ENCODE results near the gene SORBS2.

Gene SORBS2

DNA sequence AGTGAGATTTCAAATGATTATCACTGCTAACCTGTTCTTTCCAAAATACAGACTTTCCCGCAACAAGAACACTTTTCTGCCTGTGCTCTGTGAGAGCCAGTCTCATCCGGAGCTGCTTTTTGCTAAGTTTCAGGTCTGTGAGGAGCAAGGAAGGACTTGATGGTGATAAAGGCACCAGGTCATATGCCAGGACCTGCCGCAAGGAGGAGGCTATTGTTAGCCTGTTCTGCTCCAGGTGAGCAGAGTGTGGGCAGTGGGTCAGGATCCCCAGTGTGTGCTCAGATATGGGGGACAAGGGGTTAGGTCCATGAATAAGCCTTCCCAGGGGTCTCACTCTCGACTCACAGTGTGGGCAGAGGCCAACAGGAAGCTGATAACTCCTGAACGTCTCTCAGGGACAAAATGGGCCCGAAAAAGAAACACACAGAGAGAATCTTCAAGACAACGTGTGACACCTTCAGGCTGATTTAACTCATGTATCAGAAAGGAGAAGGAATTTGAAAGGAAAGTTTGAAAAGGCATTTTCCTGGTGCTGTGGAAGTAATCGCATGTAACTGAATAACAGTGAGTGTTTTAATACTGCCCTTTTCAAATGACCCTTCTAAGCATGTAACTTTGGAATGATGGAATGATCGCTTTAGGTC is 219.0 kb downstream of the SORBS2 start:
- no peak for DNase-seq
- TF ChIP-seq POLR2A (IDR thresholded peaks at IDR 0.05; ENCODE audit: low read length): no peak
- TF ChIP-seq GATA1 (IDR thresholded peaks at IDR 0.05; ENCODE audit: low read depth, low read length): no peak

DNA sequence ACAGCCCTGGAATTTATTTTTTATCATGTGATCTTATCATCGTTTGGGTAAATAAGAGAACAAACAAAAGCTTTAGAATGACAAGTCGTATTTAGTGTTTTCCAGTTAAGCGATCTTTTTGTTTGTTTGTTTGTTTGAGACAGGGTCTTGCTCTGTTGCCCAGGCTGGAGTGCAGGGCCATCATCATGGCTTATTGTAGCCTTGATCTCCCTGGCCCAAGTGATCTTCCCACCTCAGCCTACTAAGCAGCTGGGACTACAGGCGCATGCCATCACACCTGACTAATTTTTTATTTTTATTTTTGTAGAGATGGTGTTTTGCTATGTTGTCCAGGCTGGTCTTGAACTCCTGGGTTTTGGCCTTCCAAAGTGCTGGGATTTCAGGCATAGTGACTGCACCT is 219.6 kb downstream of the SORBS2 start:
- no peak for DNase-seq
- TF ChIP-seq POLR2A (IDR thresholded peaks at IDR 0.05; ENCODE audit: low read length) (no peak), GATA1 (IDR thresholded peaks at IDR 0.05; ENCODE audit: low read depth, low read length) (no peak)

DNA sequence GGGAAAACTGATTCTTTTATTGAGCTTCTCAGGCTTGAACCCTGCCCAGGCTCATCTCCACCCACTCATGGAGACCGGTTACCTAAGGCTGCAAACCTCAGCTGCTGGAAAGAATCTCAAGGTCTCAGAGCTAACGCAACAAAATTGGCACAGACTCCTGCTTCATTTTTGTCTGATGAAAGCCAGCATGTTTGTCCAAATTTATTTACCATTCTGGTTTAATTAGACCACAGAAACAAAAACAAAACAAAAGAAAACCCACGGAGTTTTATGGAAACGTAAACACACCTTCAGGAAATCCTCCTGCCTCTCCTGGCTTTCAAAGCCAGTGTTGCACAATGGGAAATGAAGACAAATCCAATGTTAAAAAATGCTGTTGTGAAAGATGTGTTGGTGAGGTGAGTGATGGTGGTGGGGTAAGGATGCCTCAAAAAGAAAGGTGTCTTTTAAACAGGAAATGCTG is 220.3 kb downstream of the SORBS2 start:
- TF ChIP-seq GATA1 (IDR thresholded peaks at IDR 0.05; ENCODE audit: low read depth, low read length) (no peak), POLR2A (IDR thresholded peaks at IDR 0.05; ENCODE audit: low read length) (no peak)
- DNase-seq: no peak

DNA sequence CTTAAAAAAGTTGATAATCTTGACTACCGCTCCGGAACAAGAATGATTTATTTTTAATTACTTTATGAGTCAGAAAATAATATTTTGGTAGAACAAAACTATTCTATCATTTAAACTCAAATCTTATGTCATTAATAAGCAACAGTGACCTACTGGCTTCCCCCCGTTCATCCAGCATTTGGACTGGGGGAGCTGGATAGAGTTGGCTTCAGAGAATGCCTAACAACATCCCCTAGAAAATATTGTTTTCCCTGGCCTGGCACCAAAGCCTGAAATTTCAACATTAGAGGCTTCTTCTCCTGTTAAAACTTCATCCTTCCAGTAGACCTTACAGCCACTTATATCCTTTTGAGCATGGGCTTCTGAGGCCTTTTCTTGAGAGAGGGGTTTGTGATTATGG is 221.0 kb downstream of the SORBS2 start:
- DNase-seq: no peak
- TF ChIP-seq POLR2A (IDR thresholded peaks at IDR 0.05; ENCODE audit: low read length): no peak

DNA sequence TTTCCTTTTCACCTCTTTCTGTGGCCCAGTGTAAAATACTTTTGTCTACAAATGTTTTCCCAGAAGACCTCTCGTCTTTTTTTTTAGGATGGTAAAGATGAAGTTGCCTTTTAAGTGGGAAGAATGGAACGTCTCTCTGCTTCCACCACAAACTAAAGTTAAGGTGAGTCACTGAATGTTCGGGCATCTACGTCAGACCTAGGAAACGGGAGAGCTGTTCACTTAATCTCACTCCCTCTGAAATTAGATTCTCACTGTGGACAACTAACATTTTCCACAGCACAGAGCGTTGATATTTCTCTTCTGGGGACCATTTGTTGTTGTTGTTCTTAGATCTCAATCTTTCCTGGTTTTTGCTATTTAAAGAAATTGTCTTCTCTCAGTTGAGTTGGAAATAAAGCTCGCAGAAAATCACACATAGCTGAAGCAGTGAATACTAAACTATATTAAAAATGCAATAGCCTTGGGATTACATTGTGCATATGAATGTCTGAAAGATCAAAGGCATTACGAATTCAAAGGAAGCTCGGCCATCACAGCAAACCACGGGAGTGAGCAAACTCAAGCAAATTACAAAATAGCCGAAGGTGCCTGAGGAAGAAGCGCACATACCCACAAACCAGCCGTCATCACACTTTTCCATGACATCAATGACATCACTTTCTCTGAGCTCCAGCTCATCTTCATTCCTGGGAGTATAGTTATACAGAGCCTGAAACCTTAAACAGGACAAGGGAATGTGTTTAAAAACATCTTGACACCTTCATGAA is 222.7 kb downstream of the SORBS2 start:
- DNase-seq: no peak
- TF ChIP-seq GATA1 (IDR thresholded peaks at IDR 0.05; ENCODE audit: low read depth, low read length) (no peak), POLR2A (IDR thresholded peaks at IDR 0.05; ENCODE audit: low read length) (no peak)

DNA sequence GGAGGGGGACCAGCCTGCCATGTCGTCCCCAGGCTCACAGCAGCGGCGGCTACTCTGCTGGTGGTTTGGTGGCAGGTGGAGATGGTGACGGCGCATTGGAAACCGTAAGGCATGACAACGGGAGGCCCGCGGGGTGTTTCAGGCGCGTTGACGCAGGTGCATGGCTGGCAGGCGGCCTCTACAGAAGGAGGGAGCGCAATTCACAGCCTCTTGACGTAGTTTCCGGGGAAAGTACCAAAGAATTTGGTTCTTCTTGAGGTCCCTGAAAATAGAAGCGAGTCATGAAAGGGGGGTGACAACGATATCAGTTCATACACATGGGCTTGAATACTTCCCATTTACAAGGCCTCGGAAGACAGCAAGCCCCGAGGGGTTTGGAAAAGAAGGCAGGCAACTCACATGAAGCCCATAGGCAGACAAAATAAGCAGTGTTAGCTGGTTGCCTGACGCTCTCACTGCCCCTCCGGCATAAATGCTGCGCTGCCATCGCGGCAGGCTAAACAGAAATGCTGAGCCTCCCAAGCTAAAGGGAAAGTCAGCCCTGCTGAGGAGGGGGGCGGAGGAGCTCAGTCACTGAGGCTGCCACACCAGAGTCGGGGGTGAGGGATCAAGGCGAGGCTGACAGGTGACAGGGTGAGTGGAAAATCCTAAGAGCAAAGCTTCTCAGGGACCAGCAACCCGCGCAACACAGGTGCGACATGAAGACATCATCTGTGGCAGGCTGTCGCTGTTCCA is 224.4 kb downstream of the SORBS2 start:
- no peak for DNase-seq

DNA sequence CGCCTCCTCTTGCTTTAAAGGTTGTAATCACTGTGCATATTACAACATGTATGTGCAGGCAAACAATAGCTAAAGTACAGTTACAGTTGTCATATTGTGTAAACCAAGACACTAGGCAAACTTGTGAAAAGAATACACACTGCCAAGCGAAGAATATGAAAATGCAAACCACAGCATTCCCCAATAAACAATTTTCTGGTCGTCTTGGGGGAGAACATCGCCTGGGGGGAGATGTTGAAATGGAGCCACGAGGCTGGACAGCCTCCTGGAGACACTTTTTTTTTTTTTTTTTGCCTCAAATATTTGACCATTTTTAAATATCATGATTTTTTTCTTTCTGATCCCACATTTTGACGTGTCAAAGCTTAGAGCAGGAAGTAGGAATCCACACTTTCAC is 225.0 kb downstream of the SORBS2 start:
- TF ChIP-seq GATA1 (IDR thresholded peaks at IDR 0.05; ENCODE audit: low read depth, low read length) (no peak), POLR2A (IDR thresholded peaks at IDR 0.05; ENCODE audit: low read length) (no peak)
- DNase-seq: no peak

More for the DNA sequence above, 224.4 kb downstream of the SORBS2 start:
- TF ChIP-seq GATA1 (IDR thresholded peaks at IDR 0.05; ENCODE audit: low read depth, low read length): no peak
- no peak for TF ChIP-seq POLR2A (IDR thresholded peaks at IDR 0.05; ENCODE audit: low read length)

DNA sequence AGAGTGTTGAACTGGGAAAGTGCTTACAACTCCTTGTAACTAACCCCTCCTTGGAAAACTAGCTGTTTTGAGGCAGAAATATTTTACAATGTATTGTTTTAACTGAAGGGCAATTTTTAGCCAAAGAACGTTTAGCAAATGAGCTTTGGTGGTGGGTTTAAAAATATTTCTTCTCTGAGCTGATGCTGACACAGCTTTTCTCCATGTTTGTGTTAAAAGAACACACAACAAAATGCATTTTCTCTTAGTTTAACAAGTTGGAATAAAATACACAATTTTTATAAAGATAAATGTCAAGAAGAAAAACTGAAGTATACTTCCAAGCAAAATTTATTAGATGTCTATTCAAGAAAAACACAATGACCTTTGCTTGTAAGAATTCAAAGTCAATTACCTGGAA is 226.8 kb downstream of the SORBS2 start:
- DNase-seq: no peak
- TF ChIP-seq POLR2A (IDR thresholded peaks at IDR 0.05; ENCODE audit: low read length) (no peak), GATA1 (IDR thresholded peaks at IDR 0.05; ENCODE audit: low read depth, low read length) (no peak)

DNA sequence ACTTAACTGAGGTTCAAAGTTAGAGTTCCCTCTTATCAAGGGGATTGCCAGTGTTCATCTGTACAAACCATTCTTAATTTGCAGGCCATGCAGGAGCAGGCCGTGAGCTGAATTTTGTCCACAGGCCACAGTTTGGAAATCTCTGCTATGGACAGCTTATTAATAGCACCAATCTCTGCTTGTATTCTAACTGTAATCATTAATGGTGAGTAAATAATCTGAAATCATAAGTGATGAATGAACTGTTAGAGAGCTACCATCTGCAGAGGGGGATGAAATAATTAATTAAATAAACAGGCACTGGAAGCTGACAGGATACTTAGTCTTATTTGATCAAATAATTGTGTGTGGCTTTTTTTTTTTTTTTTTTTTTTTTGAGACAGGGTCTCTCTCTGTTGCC is 228.2 kb downstream of the SORBS2 start:
- DNase-seq: no peak
- TF ChIP-seq GATA1 (IDR thresholded peaks at IDR 0.05; ENCODE audit: low read depth, low read length): no peak
- no peak for TF ChIP-seq POLR2A (IDR thresholded peaks at IDR 0.05; ENCODE audit: low read length)

DNA sequence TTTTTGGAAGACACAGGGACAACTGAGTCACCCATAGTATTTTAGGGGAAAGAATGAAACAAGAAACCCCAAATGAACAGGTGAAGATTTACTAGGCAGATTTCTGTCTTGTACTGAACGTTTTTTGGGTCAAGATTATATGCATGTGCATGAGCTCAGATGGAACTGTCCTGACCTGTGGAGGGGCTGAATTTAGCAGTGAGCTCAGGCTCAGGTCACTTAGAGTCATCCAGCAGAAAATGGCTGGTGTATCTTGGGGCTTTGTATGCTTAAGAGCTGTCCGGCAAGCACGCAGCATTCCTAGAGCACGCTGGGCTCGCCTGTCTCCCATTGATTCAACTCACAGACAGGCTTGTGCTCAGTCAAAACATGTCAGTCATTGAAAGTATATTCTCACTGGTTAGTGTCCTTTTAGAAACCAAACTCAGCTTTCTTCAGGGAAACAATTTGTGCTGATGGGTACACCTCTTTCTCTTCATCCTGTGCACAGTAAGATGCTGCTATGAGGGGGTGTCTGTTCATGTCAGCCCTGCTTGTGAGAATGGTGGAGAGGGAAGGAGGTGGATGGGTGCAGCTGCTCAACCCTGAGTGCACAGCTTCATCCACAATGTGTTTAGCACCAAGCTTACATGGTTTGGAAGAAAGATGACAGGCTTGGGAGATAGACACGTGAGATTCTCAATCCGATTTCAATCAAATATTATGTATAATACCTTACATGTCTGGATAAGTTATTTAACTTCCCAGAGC is 229.2 kb downstream of the SORBS2 start:
- TF ChIP-seq POLR2A (IDR thresholded peaks at IDR 0.05; ENCODE audit: low read length) (no peak), GATA1 (IDR thresholded peaks at IDR 0.05; ENCODE audit: low read depth, low read length) (no peak)
- no peak for DNase-seq

DNA sequence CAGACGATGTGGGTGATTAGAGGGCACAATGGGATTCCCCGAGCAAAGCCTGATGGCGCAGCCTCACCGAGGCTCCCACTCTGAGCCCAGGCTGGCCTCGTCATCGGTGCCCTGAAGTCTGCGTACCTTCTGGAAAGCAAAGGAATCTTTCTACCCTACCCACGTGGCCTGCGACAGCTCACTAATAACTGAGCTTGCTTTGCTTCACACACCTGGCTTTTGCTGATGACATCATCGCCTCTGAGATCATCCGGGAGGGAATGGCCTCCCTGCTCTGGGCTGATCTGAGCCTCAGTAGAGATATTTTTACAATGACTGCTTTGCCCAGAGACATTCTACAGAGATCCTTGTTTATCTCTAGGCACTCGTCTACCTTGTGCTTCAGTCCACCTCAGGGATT is 231.3 kb downstream of the SORBS2 start:
- TF ChIP-seq POLR2A (IDR thresholded peaks at IDR 0.05; ENCODE audit: low read length) (no peak), GATA1 (IDR thresholded peaks at IDR 0.05; ENCODE audit: low read depth, low read length) (no peak)
- DNase-seq: no peak

DNA sequence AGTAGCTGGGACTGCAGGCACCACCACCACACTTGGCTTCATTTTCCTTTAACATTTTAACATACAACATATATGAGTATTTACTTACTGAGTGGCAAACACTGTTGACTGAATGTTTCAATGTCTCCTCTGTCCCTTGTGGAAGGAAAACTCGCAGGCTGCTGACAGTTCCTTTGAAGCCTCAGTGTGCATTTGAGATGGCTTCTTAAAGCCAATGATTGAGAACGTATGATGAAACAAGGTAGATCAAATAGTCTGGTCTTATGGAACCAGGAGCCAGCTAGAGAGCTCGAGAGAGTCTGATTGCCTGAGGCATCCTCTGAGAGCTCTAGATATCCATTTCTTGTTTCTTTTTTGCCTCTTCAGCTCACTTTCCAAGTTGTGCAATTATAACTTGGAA is 233.7 kb downstream of the SORBS2 start:
- DNase-seq: no peak
- TF ChIP-seq POLR2A (IDR thresholded peaks at IDR 0.05; ENCODE audit: low read length) (no peak), GATA1 (IDR thresholded peaks at IDR 0.05; ENCODE audit: low read depth, low read length) (no peak)

DNA sequence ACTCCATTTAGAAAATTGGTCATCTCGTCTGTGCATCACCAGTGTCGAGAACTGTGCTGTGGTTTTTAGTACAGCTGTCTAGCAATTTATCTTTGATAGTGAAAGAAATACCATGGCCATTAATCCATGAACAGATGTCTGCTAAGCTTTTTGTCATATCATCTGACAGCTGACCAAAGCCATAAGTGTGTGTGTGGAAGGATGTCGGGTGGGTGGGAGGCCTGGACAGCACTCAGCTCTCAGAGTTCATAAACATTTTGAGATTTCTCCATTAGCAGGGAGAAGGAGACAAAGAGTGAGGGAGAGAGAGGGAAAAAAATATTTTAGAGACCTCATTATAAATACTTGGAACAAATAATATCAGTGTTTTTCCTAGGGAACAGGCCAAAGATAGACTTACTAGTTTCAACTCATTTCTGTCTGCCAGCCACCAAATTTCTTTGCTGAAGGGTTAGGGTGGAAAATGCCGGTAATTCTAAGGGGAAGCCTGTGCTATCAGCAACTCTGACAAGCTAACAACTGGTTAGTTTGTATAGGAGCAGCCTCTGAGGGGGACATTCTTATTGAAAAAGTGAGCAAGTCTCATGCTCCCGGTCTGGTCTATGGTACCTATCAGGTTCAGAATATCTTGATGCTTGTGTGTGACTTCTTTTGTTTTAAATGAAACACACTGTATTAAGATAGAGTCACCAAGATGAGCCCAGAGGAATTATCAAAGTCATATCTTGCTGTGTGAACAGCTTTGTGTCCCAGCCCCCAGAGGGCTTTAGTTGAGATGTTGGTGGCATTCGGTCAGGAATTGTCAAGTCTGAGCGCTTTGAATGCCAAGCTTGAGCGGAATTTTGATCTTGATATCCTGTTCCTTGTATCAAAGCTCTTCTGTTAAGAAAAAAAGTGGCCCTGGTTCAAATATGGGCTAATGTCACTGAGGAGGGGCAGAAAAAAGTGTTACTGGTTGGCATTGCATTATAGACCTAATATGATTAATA is 234.7 kb downstream of the SORBS2 start:
- TF ChIP-seq POLR2A (IDR thresholded peaks at IDR 0.05; ENCODE audit: low read length) (no peak), GATA1 (IDR thresholded peaks at IDR 0.05; ENCODE audit: low read depth, low read length) (no peak)
- DNase-seq: no peak

Data from erythroblast (primary cell).